ENCODE measurements around the gene NCAPD2. TPM values are rescaled to one million over a fixed set of nuclear protein-coding genes. Genes with fewer than 3 reads are reported as not detected.

Gene NCAPD2
- total RNA-seq, 1 experiment from 2014 or later, result 103 TPM

GRCh38 chr12:6452245-6452943 is 41.5 kb upstream of the NCAPD2 start:
- Histone ChIP-seq H3K27ac (ENCODE audit: low read length) (peak overlapping the region; percentile 100), H3K4me3 (ENCODE audit: low read length) (peak overlapping the region; percentile 68), H3K4me2 (ENCODE audit: low read depth, low read length, poor library complexity, severe bottlenecking) (peak overlapping the region; percentile 96), H3K9me2 (replicated peaks; ENCODE audit: insufficient read depth, low read length) (no peaks in the 10 kb centered on the region), H3K79me2 (ENCODE audit: low read length) (peaks cover 5% of the 10 kb centered on the region), H3K36me3 (ENCODE audit: insufficient read depth, low read length) (peaks cover 6% of the 10 kb centered on the region; the same call in 1 of the 2 replicates), H4K20me1 (ENCODE audit: insufficient read depth, low read depth, low read length) (no peaks in the 10 kb centered on the region), H3K9me3 (ENCODE audit: low read length) (no peaks in the 10 kb centered on the region), H3K9ac (ENCODE audit: low read length) (peak overlapping the region; percentile 95), H2AFZ (ENCODE audit: low read length) (no peak overlapping the region), H3K4me1 (ENCODE audit: low read length) (peaks cover 47% of the 10 kb centered on the region), H3K27me3 (ENCODE audit: low read length) (no peaks in the 10 kb centered on the region)
- DNase-seq, result peak; percentile 67

DNA sequence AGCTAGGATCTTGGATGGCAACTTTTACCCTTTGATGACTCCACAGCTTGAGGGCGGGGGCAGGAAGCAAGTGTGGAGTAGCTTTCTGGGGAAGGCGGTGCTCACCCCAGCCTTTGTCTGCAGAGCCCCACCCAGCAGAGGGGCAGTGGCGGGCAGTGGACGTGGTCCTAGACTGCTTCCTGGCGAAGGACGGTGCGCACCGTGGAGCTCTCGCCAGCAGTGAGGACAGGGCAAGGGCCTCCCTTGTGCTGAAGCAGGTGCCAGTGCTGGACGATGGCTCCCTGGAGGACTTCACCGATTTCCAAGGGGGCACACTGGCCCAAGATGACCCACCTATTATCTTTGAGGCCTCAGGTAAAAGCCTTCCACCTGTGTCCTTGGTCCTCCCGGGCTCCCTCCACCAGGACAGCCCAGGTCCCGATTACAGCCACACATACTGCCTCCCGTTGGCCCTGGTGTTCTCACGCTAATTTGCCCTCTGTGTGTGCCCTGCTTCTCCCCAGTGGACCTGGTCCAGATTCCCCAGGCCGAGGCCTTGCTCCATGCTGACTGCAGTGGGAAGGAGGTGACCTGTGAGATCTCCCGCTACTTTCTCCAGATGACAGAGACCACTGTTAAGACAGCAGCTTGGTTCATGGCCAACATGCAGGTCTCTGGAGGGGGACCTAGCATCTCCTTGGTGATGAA is 40.8 kb upstream of the NCAPD2 start:
- Histone ChIP-seq H3K9me3 (ENCODE audit: low read length) (no peaks in the 10 kb centered on the region), H3K9me2 (replicated peaks; ENCODE audit: insufficient read depth, low read length) (no peaks in the 10 kb centered on the region), H3K9ac (ENCODE audit: low read length) (peak overlapping the region; percentile 95), H3K79me2 (ENCODE audit: low read length) (peaks cover 1% of the 10 kb centered on the region), H3K36me3 (ENCODE audit: insufficient read depth, low read length) (peaks cover 5% of the 10 kb centered on the region; the same call in 1 of the 2 replicates), H3K27ac (ENCODE audit: low read length) (peak overlapping the region; percentile 100), H3K27me3 (ENCODE audit: low read length) (no peaks in the 10 kb centered on the region), H3K4me3 (ENCODE audit: low read length) (peak overlapping the region; percentile 68; the same call in 1 of the 2 replicates), H2AFZ (ENCODE audit: low read length) (no peak overlapping the region), H3K4me1 (ENCODE audit: low read length) (peaks cover 40% of the 10 kb centered on the region), H3K4me2 (ENCODE audit: low read depth, low read length, poor library complexity, severe bottlenecking) (peak overlapping the region; percentile 96), H4K20me1 (ENCODE audit: insufficient read depth, low read depth, low read length) (no peaks in the 10 kb centered on the region)
- DNase-seq, result peak; percentile 40

DNA sequence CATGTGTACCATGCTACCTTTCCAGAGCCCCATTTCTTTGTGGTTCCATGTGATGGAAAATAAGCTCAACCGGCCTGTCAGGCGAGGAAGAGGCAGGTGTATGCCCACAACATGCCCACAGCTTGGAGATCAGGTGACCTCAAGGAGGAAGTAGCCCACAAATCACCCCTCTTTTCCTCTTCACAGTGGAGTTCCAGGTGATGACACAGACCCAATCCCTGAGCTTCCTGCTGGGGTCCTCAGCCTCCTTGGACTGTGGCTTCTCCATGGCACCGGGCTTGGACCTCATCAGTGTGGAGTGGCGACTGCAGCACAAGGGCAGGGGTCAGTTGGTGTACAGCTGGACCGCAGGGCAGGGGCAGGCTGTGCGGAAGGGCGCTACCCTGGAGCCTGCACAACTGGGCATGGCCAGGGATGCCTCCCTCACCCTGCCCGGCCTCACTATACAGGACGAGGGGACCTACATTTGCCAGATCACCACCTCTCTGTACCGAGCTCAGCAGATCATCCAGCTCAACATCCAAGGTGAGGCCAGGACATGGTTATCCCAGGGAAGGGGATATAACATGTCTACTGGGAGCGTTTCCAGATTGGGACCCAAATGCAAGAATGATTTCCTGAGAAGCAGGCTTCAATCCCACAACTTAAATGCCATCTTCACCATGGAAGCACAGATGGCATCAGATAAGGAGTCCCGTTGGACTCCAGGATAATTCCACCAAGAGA is 36.5 kb upstream of the NCAPD2 start:
- H3K36me3 ChIP-seq (ENCODE audit: insufficient read depth, low read length), result peaks cover 33% of the 10 kb centered on the region

DNA sequence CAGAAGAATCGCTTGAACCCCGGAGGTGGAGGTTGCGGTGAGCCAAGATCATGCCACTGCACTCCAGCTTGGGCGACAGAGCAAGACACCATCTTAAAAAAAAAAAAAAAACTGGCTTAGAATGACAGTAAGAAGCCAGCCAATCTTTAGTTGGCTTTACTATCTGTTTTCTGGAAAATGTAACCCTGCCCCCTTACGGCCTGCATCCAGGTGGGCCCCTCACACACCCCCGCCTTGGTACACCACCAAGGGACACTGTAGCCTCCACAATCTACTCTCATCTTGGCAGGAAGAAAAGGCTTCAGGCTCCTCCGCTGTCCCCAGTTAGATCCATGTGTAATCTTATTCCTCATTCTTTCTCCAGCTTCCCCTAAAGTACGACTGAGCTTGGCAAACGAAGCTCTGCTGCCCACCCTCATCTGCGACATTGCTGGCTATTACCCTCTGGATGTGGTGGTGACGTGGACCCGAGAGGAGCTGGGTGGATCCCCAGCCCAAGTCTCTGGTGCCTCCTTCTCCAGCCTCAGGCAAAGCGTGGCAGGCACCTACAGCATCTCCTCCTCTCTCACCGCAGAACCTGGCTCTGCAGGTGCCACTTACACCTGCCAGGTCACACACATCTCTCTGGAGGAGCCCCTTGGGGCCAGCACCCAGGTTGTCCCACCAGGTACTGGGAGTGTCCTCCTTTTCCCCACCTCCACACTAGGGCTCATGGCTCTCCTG is 35.5 kb upstream of the NCAPD2 start:
- no peak overlapping the region for H3K9ac ChIP-seq (ENCODE audit: low read length)
- H4K20me1 ChIP-seq (ENCODE audit: insufficient read depth, low read depth, low read length), result no peaks in the 10 kb centered on the region

More for the DNA sequence above, 36.5 kb upstream of the NCAPD2 start:
- H3K9me3 ChIP-seq (ENCODE audit: low read length), result no peaks in the 10 kb centered on the region
- H4K20me1 ChIP-seq (ENCODE audit: insufficient read depth, low read depth, low read length), result no peaks in the 10 kb centered on the region
- H3K9me2 ChIP-seq (replicated peaks; ENCODE audit: insufficient read depth, low read length), result no peaks in the 10 kb centered on the region
- no peak overlapping the region for H3K4me3 ChIP-seq (ENCODE audit: low read length)
- H3K4me1 ChIP-seq (ENCODE audit: low read length), result peaks cover 43% of the 10 kb centered on the region
- DNase-seq, result peak; percentile 65
- H3K4me2 ChIP-seq (ENCODE audit: low read depth, low read length, poor library complexity, severe bottlenecking), result no peak overlapping the region
- H3K27me3 ChIP-seq (ENCODE audit: low read length), result no peaks in the 10 kb centered on the region
- H3K79me2 ChIP-seq (ENCODE audit: low read length), result no peaks in the 10 kb centered on the region
- H3K27ac ChIP-seq (ENCODE audit: low read length), result peak overlapping the region; percentile 40
- no peak overlapping the region for H2AFZ ChIP-seq (ENCODE audit: low read length)
- H3K9ac ChIP-seq (ENCODE audit: low read length), result no peak overlapping the region

GRCh38 chr12:6459004-6459337 is 34.9 kb upstream of the NCAPD2 start:
- Histone ChIP-seq H3K9me2 (replicated peaks; ENCODE audit: insufficient read depth, low read length) (no peaks in the 10 kb centered on the region), H3K36me3 (ENCODE audit: insufficient read depth, low read length) (peaks cover 45% of the 10 kb centered on the region), H3K79me2 (ENCODE audit: low read length) (no peaks in the 10 kb centered on the region), H3K4me1 (ENCODE audit: low read length) (peaks cover 48% of the 10 kb centered on the region), H3K9ac (ENCODE audit: low read length) (no peak overlapping the region), H3K9me3 (ENCODE audit: low read length) (no peaks in the 10 kb centered on the region), H3K4me2 (ENCODE audit: low read depth, low read length, poor library complexity, severe bottlenecking) (no peak overlapping the region), H2AFZ (ENCODE audit: low read length) (no peak overlapping the region), H3K27me3 (ENCODE audit: low read length) (no peaks in the 10 kb centered on the region), H3K27ac (ENCODE audit: low read length) (peak overlapping the region; percentile 70), H4K20me1 (ENCODE audit: insufficient read depth, low read depth, low read length) (no peaks in the 10 kb centered on the region), H3K4me3 (ENCODE audit: low read length) (no peak overlapping the region)
- no peak for DNase-seq

More for the DNA sequence above, 35.5 kb upstream of the NCAPD2 start:
- no peak overlapping the region for H2AFZ ChIP-seq (ENCODE audit: low read length)
- H3K79me2 ChIP-seq (ENCODE audit: low read length), result no peaks in the 10 kb centered on the region
- H3K4me1 ChIP-seq (ENCODE audit: low read length), result peaks cover 43% of the 10 kb centered on the region
- H3K4me2 ChIP-seq (ENCODE audit: low read depth, low read length, poor library complexity, severe bottlenecking), result no peak overlapping the region
- no peaks in the 10 kb centered on the region for H3K9me2 ChIP-seq (replicated peaks; ENCODE audit: insufficient read depth, low read length)
- no peaks in the 10 kb centered on the region for H3K27me3 ChIP-seq (ENCODE audit: low read length)
- H3K27ac ChIP-seq (ENCODE audit: low read length), result peak overlapping the region; percentile 70
- peak; percentile 72 for DNase-seq
- H3K36me3 ChIP-seq (ENCODE audit: insufficient read depth, low read length), result peaks cover 39% of the 10 kb centered on the region
- no peak overlapping the region for H3K4me3 ChIP-seq (ENCODE audit: low read length)
- H3K9me3 ChIP-seq (ENCODE audit: low read length), result no peaks in the 10 kb centered on the region

DNA sequence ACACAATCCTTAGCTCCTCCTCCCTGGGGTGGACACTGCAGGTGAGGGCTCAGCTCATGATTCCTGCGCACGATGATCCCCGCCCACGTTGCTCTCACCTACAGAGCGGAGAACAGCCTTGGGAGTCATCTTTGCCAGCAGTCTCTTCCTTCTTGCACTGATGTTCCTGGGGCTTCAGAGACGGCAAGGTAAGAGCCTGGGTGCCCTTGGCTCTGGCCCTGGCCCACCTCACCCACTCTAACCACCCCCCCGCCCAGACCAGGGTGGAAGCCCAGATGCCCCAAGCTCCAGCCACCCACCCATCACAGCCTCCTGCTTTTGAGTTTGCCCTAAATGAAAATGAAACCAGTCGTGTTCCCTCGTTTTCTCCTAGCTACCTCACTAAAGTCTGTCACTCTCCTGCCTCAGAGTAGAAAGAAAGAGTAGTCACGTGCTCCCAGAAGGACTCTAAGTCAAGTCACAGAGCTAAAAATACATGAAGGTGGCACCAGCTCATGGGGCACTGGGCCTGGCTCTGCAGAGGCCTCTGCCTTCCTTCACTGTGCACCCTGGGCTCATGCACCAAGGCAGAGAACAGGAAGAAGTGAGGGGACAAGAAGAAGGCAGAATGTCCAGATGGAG is 33.0 kb upstream of the NCAPD2 start:
- Histone ChIP-seq H3K36me3 (ENCODE audit: insufficient read depth, low read length) (peaks cover 59% of the 10 kb centered on the region), H3K9me3 (ENCODE audit: low read length) (no peaks in the 10 kb centered on the region), H3K4me3 (ENCODE audit: low read length) (peak overlapping the region; percentile 2; the same call in 1 of the 2 replicates), H3K4me2 (ENCODE audit: low read depth, low read length, poor library complexity, severe bottlenecking) (peak overlapping the region; percentile 37), H3K9me2 (replicated peaks; ENCODE audit: insufficient read depth, low read length) (no peaks in the 10 kb centered on the region), H3K4me1 (ENCODE audit: low read length) (peaks cover 66% of the 10 kb centered on the region), H2AFZ (ENCODE audit: low read length) (no peak overlapping the region), H3K27ac (ENCODE audit: low read length) (peak overlapping the region; percentile 95), H3K9ac (ENCODE audit: low read length) (peak overlapping the region; percentile 63), H3K27me3 (ENCODE audit: low read length) (no peaks in the 10 kb centered on the region), H3K79me2 (ENCODE audit: low read length) (peaks cover 8% of the 10 kb centered on the region; the same call in 1 of the 2 replicates), H4K20me1 (ENCODE audit: insufficient read depth, low read depth, low read length) (no peaks in the 10 kb centered on the region)
- peak; percentile 48 for DNase-seq

- peak overlapping the region; percentile 37 for H3K4me2 ChIP-seq (ENCODE audit: low read depth, low read length, poor library complexity, severe bottlenecking)
- H3K4me3 ChIP-seq (ENCODE audit: low read length), result peak overlapping the region; percentile 16; the same call in 1 of the 2 replicates
- H3K9ac ChIP-seq (ENCODE audit: low read length), result peak overlapping the region; percentile 63
These were observed 32.3 kb upstream of the NCAPD2 start for GRCh38 chr12:6461401-6462233.

More at GRCh38 chr12:6461401-6462233, 32.3 kb upstream of the NCAPD2 start:
- Histone ChIP-seq H2AFZ (ENCODE audit: low read length) (no peak overlapping the region), H3K79me2 (ENCODE audit: low read length) (peaks cover 15% of the 10 kb centered on the region), H3K9me3 (ENCODE audit: low read length) (no peaks in the 10 kb centered on the region), H3K36me3 (ENCODE audit: insufficient read depth, low read length) (peaks cover 66% of the 10 kb centered on the region), H3K27ac (ENCODE audit: low read length) (peak overlapping the region; percentile 95), H3K27me3 (ENCODE audit: low read length) (no peaks in the 10 kb centered on the region), H3K9me2 (replicated peaks; ENCODE audit: insufficient read depth, low read length) (no peaks in the 10 kb centered on the region), H3K4me1 (ENCODE audit: low read length) (peaks cover 73% of the 10 kb centered on the region), H4K20me1 (ENCODE audit: insufficient read depth, low read depth, low read length) (0 out of 2 replicates have a peak, but pooled peaks cover 3% of the 10 kb centered on the region)
- peak; percentile 93 for DNase-seq

Measured in Karpas-422 (cell line).